Measurements from ENCODE around the gene CDK17. TPM values are rescaled to one million over a fixed set of nuclear protein-coding genes. Genes with fewer than 3 reads are reported as not detected.

CDK17 gene
- total RNA-seq, 1 donor from 2014 or later = 132 TPM

GRCh38 chr12:96246926-96247505 is 153.2 kb downstream of the CDK17 start:
- no peak for DNase-seq (ENCODE audit: low spot score in 2 of 2)
- no peak for FAIRE-seq

DNA sequence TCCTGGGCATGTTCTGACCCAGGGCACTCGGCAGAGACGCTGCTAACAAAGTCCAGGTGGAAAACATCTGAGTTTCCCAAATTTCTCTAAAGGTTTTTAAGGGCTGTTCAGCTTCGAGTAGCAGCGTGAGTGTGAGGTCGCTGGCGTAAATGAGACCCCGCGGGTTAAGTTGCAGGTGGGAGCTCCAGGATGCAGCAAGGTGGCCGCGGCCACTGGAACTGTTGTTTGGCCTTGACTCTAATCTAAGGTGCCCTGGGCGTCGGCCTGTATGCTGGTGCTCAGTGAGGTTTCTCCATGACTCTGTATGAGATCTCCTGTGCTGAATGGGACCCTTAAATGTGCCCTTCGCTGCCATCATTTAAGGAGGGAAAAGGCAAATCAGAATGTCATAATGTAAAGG is 155.4 kb downstream of the CDK17 start:
- no peak for FAIRE-seq
- no peak for DNase-seq (ENCODE audit: low spot score in 2 of 2)

DNA sequence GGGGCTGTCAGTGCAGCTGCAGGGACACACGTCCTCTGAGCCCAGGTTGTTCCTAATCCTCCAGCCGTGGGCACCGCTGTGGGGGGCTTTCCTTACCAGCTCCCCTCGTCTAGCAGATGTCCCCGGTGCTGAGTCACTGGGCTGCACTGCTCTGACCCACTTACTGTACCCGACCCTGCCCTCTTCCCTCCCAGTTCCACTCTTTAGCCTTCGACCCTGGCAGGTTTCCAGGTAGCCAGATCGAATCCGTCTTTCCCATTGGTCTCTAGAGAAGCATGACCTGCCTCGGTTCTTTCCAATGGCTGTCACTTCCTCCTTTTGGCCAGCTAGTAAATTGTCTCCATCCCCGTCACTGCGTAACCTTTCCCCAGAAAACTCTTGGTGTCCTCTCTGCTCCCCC is 157.6 kb downstream of the CDK17 start:
- DNase-seq (ENCODE audit: low spot score in 2 of 2) (no peak), FAIRE-seq (no peak)

DNA sequence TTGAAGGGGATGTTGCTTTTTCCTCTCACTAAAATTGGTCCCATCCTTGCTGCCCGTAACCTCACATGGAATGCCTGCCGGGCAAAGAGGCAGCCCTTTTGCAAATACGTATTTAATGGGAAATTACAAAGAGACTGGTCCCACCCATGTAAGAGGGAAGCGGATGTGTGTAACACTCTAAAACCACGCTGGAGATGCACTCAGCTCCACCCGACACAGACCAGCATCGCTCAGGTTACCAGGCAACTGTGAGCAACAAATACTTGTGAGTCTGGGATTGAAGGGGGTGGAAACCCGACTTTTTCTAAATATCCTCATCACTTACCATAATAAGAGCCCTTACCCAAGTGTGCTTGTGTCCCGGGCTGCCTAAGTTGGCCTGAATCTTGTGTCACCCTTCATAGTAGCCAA is 158.4 kb downstream of the CDK17 start:
- FAIRE-seq (no peak), DNase-seq (ENCODE audit: low spot score in 2 of 2) (no peak)

GRCh38 chr12:96241431-96241830 is 158.8 kb downstream of the CDK17 start:
- DNase-seq (ENCODE audit: low spot score in 2 of 2) (no peak), FAIRE-seq (no peak)

- DNase-seq (ENCODE audit: low spot score in 2 of 2) = no peak
- no peak for FAIRE-seq
Measured at GRCh38 chr12:96240656-96241055, 159.6 kb downstream of the CDK17 start.

- no peak for DNase-seq (ENCODE audit: low spot score in 2 of 2)
- no peak for FAIRE-seq
Measured at GRCh38 chr12:96239711-96240635, 160.3 kb downstream of the CDK17 start.

- FAIRE-seq (no peak), DNase-seq (ENCODE audit: low spot score in 2 of 2) (no peak)
Measured at GRCh38 chr12:96238336-96239047, 161.7 kb downstream of the CDK17 start.

- FAIRE-seq = no peak
- no peak for DNase-seq (ENCODE audit: low spot score in 2 of 2)
Measured at GRCh38 chr12:96237465-96238077, 162.7 kb downstream of the CDK17 start.

DNA sequence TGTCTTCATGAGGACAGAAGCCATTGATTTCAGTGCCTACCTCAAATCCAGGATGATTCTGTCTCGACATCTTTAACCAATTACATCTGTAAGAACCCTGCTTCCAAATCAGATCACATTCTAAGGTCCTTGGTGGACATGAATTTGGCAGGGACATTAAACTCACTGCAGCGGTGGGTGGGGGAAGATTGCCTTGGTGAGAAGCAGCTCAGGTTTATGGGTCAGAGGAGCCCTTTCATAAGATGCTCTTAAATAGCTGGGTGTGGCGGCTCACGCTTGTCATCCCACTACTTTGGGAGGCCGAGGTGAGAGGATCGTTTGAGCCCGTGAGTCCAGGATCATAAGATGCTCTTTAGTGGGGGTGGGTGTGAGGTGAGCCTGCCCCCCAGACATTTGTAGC is 163.2 kb downstream of the CDK17 start:
- FAIRE-seq (no peak), DNase-seq (ENCODE audit: low spot score in 2 of 2) (no peak)

GRCh38 chr12:96236221-96236822 is 163.9 kb downstream of the CDK17 start:
- FAIRE-seq = no peak
- no peak for DNase-seq (ENCODE audit: low spot score in 2 of 2)

- FAIRE-seq = no peak
- no peak for DNase-seq (ENCODE audit: low spot score in 2 of 2)
Measured at GRCh38 chr12:96235484-96235826, 164.8 kb downstream of the CDK17 start.

DNA sequence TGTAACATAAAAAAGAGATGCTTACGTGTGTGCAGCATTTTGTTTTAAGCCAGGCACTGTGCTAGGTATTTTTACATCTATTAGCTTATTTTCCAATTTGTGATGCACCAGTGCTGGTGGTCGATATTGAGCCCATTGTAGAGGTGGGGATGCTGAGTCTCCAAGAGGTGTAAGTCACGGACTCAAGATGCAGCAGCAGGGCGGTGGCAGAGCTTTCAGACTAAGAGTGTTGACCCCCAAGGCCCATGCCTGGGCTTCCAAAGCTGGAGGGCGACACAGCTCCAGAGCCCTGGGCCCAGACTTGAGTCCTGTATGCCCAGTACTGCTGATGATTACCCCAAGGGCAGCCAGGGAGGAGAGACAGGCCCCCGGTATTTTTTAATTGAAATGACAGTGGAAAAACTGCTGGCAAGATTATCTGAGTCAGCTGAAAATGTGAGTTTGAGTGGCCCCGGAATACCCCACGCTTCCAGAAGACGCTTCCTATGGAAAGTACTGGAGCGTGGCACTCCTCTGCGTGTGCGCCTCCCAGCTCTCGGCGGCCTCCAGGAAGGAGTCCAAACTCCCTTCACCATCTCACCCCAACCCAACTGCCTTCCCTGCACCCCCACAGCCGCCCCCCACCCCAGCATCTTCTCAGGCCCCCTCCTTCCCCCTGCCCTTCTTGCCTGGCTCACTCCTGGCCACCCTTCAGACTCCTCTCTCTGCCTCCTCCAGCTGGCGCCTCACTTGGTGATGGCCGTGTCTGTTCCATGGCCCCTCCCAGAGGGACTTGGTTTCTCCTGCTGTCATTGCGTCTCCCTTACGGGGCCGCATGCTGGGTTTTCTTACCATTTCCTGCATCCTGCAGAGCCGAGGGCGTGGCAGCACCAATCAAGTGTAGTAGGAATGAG is 165.4 kb downstream of the CDK17 start:
- DNase-seq (ENCODE audit: low spot score in 2 of 2) (no peak), FAIRE-seq (no peak)

DNA sequence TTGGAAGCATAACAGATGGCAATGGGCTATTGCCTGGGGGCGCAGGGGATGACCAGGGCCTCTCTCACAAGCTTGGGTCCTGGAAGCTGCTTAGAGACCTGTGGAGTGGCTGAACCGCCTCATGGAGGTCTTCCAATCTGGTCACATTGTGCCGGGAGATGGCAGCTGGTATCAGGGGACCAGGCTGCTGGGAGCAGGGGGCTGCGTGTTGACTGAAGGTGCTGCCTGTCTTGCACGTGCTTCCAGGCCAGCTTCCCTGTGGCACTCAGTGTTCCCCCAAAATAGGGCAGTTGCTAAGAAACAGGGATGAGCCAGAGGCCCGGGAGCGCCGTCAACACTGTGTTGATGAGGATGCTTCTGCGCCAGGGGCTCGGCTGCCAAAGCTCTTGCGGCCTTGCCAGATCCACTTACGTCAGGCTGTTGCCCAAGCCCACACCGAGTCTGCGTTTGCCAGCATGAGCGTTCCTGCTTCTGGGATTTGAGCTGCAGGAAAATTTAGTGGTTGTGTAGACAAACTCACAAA is 166.2 kb downstream of the CDK17 start:
- no peak for FAIRE-seq
- peak; percentile 58 to 80 for DNase-seq (ENCODE audit: low spot score in 2 of 2)

- no peak for DNase-seq (ENCODE audit: low spot score in 2 of 2)
- FAIRE-seq = no peak
Measured at GRCh38 chr12:96233168-96233567, 167.1 kb downstream of the CDK17 start.

DNA sequence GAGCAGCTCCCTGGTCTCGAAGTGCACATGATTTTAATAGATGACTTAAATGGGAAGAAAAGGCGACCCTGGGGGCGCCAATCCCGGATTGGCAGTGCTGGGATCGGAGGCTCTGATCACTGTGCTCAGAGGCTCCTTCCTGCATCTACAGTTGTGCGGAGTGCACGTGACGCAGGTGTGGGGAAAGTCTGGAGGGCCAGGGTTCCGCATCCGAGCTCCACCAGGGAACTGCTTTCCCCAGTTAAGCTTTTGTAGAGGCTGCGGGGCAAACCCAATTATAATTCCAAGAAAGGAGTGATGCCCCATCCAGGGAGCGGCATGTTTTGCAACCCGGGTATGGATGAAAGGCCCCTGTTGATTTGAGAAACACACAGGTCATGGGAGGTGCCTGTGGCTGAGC is 169.6 kb downstream of the CDK17 start:
- no peak for DNase-seq (ENCODE audit: low spot score in 2 of 2)
- FAIRE-seq = no peak

DNA sequence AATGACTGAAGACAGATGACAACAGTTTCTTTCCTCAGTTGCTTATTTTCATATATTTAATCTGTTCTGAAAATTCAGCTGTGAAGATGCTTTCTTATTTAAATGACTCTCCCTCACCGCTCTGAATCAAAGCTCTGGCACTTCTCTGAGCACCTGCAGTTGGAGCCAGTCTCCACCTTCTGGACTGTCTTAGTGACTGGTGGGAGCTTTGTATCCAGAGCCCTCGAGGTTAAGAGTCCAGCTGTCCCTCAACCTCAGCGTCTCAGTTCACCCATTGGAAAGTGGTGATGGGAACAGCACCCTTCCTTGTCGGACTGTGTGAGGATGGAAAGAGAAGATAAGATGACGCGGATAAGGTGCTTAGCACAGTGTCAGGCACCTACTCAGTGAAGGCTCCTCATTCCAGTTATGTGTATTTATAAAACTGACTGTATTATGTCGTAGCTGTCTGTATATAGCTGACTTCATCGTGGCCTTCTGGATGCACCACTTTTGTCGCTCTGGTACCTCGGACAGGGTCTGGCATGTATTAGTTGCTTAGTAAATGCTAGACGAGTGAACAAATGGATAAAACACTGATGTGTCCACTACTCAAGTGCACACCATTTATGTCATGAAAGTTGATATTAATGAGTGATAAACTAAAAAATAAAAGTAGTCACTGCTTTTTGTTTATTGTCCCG is 171.5 kb downstream of the CDK17 start:
- DNase-seq (ENCODE audit: low spot score in 2 of 2) (no peak), FAIRE-seq (no peak)
